22Rv1 (cell line): ENCODE results near the gene GFER.

ENCODE experiments used
- CTCF ChIP-seq: fragments of 450-650 bp; IDR thresholded peaks from 2 replicates; pipeline ENCODE4 v1.5.1; 2017; ENCODE audit warnings: mild to moderate bottlenecking
- ZFX ChIP-seq: fragments of 450-650 bp; IDR thresholded peaks from 2 replicates; pipeline ENCODE4 v1.6.1; 2017; ENCODE audit warnings: antibody characterized with exemption, borderline replicate concordance

- TF ChIP-seq CTCF (no peak), ZFX (no peak)
Measured at GRCh38 chr16:2025878-2026460, 42.0 kb downstream of the GFER start.
